GM19395 (cell line): ENCODE measurements around the gene KRT9.
"Not testable (repeated sequence)": the region's sequence is repeated elsewhere in the genome, so short reads cannot be mapped to it uniquely, and the experiment has no call there.

Experiments
- ATAC-seq: cut with Tn5 transposase; IDR thresholded peaks from one replicate; pipeline ENCODE4 v1.9.1; 2021; ENCODE audit warnings: mild to moderate bottlenecking, moderate library complexity; ENCODE audit not compliant: unreplicated experiment

The KRT9 gene

DNA sequence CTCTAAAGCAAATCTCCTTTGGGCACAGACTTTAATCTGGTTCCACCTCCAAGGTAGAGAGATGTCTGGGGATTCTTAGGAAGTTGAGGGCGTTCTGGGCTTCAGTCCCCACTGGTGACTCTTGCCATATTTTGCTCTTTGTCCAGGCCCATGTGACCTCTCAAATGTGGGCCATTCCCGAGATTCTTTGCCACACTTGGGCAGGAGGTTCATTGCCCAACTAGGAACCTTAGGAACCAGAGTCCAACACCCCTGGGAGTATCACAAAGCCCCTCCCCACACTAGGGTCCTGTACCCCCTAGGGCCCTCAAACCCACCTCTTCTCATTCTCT lies 8.4 kb upstream of the KRT9 start:
- no peak for ATAC-seq

DNA sequence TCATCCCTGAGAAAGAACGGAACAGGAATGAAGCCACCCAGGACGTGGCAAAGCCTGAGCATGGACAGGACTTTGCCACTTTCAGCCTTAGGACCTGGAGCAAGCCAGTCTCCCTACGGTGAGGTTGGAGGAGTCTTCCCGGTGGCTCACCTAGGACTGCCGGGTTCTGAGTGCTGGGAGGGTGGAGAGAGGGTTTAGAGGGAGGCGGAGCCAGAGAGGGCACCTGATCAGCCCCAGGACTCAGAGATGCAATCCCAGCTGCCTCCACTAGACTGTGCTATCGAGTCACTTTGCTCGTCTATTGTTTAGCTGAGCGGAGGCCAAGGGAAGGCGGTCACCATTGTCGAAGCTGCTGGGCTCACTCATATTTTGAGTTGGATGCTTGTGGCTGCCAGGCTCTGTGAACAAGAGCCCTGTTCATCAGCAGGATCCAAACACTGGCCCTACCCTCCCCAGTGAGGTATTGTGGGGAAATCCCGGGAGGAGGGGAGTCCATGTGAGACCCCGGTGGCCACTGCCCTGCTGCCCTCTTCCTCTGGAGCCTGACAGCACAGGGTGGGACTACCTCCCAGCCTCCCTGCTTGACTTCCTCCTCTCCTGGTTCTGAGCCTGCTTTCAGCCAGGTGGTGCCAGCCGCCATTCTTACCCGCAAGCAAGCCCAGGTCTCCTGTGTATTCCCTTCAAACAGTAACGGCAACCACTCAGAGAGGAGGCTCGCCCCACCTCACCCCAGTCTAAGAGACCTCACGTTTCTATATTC lies 7.8 kb upstream of the KRT9 start:
- ATAC-seq: peak; percentile 54

DNA sequence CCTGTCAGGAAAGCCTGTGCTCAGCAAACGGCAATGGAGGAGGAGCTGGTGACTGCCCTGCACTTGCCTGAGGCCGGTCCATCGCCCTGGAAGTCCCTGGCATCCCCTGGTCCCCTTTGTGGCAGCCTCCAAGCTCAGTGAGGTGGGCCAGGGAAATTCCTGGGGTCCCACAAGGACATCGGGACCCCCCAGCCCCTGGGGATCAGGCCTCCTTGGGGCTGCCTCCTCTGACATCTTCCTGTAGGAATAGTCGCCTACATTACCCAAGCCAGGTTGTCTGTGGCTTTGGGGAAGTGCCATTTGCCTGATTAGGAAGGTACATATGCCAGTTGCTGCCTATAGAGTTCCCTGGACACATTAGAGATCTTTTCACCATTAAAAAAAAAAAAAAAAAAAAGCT lies 7.1 kb upstream of the KRT9 start:
- no peak for ATAC-seq

DNA sequence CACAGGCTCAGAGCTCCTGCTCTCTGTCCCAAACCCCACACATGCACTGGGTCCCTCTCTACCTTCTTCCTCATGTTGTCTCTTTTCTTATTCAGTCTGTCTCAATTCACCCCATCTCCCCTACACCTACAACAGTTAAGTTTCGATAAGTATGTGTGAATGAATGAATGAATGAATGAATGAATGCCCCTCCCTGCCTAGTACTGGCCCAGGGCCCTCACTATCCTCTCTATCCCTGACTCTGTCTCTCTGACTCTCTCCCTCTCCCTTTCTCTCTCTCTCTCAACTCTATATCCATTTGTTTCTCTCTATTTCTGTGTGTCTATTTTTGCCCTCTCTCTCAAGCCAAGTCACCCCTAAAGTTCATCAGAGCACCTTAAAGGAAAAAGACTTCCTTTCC lies 6.7 kb upstream of the KRT9 start:
- no peak for ATAC-seq

DNA sequence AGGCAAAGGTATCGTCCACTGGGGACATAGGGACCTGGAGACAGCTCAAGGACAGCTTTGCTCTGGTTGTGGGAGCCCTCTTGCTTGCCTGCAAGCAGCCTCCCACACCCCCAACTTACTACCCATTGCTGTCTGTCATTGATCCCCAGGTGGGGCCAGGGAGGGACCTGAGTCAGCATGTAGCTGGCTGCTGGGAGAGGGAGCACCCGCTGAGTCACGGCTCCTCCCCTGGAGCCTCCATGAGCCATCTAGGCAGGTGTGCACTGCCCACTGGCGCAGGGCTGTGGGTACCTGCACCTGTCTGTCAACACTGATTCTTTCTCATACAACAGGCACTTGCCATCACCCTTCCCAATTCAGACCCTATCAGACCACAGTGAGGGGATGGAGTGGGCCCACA lies 4.9 kb upstream of the KRT9 start:
- not testable (repeated sequence) for ATAC-seq

DNA sequence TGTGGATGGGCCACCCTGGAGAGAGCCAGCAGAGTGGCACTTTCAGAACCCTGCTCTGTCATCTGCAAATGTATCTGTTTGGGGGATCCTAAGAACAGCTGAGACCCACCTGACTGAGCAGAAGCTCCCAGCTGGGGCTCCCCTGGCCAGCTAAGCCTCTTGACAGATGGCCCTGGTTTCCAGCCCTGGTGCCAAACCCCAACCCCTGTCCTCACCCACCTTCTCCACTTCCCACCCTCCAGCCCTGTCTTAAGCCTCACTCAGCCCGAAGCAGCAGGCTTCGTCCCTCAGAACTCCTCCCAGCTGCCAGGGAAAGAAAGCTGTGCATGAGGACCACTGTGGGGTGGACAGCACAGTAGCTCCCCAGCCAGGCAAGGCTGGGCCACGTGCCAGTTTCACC lies 3.5 kb upstream of the KRT9 start:
- ATAC-seq: no peak

DNA sequence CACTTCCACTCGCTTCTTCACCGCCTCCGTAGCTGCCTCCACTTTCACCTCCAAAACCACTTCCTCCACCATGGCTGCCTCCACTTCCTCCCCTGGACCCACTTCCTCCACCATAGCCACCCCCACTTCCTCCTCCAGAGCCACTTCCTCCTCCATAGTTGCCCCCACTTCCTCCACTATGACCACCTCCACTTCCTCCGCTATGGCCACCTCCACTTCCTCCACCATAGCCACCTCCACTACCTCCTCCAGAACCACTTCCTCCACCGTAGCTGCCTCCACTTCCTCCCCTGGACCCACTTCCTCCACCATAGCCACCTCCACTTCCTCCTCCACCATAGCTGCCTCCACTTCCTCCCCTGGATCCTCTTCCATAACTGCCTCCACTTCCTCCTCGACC lies 4.5 kb downstream of the KRT9 start:
- no peak for ATAC-seq

DNA sequence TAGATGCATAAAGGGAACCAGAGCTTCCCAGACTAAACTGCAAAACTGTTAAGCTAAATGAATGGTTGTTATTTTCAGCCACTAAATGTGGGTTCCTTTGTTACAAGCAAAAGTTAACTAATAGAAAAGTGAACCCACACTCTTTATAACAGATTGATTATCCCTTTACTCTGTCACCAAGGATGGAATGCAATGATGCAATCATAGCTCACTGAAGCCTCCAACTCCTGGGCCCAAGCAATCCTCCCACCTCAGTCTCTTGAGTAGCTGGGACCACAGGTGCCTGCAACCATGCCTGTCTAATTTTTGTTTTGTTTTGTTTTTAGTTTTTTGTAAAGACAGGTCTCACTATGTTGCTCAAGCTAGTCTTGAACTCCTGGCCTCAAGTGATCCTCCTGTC lies 6.5 kb downstream of the KRT9 start:
- ATAC-seq: no peak

DNA sequence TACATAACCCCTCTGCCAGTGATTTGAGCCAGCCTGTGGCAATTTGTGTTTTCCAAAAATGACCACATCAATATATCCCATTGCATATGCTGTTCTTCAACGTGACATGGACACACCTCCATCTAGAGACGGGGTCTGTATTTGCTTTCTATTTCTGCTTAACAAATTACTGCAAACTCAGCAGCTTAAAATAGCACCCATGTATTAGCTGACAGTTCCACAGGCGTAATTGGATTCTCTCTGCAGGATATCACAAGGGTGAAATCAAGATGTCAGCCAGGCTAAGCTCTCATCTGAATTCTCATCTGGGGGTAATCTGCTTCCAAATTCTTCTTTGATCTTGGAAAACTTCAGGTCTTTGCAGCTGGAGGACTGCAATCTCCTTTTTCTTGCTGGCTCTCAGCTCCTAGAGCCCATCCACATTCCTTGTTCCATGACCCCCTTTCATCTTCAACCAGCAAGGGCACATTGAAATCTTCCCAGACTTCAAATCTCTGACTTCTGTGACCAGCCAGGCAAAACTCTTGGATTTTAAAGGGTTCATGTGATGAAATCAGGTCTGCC lies 8.2 kb downstream of the KRT9 start:
- no peak for ATAC-seq

DNA sequence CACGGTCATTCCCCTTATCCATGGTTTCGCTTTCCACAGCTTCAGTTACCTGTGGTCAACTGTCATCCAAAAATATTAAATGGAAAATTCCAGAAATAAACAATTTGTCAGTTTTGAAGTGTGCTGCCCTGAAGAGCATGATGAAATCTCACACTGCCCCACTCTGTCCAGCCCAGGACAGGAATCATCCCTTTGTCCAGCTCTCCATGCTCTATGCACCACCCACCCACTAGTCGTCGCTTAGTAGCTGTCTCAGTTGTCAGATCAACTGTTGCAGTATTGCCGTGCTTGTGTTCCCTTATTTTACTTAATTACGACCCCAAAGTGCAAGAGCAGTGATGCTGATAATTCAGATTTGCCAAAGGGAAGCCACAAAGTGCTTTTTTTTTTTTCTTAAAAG lies 10.3 kb downstream of the KRT9 start:
- ATAC-seq: no peak

DNA sequence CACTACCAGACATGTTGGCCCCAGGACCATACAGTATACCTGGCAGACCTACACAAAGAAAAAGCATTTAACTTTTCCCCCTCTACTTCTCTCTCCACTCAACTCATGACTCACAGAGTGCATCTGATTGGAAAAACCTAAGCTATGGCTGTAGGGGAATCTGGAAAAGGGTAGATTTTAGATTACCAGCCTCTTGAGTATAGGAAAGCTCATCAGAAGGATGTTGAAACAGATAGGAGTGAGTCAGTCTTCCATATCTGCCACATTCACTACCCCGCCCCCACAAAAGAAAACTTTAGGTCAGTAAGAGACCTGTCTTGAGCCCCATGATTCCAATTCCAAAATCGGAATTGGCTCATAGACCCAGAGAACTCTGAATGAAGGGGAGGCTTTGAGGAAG lies 12.3 kb downstream of the KRT9 start:
- ATAC-seq: no peak

DNA sequence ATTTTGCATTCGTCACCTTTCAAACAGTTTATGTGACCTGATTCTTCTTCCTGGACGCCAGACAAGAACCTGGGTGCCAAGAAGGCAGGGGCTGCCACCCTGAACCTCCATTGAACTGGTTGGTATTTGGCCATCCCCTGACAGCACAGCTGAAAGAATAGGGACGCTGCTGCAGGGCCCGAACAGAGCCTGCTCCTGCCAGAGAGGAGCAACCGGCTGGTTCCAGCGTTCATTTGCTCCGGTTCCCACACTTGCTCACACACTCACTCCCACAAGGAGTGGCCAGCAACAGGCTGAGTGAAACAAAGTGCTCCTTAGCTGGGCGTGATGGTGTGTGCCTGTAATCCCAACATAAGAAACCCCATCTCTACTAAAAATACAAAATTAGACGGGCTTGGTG lies 14.9 kb downstream of the KRT9 start:
- no peak for ATAC-seq

DNA sequence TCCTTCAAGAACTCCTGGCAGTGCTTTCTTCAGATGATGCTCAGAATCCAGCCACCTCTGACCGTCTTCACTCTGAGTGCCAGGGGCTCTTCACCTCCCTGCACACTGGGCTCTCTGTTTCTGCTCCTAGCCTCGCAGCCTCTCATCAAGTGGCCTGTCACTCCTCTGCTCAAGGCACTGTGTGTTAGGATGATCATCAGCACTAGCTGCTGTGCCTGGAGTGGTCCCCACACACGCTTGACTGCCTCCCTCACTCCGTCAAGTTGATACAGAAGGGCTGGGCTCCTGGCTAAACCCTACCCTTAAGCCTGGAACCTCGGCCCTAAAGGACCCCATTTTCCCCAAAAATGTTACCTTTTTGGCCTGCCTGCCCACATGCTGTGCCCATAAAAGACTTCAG lies 15.6 kb downstream of the KRT9 start:
- ATAC-seq: no peak

DNA sequence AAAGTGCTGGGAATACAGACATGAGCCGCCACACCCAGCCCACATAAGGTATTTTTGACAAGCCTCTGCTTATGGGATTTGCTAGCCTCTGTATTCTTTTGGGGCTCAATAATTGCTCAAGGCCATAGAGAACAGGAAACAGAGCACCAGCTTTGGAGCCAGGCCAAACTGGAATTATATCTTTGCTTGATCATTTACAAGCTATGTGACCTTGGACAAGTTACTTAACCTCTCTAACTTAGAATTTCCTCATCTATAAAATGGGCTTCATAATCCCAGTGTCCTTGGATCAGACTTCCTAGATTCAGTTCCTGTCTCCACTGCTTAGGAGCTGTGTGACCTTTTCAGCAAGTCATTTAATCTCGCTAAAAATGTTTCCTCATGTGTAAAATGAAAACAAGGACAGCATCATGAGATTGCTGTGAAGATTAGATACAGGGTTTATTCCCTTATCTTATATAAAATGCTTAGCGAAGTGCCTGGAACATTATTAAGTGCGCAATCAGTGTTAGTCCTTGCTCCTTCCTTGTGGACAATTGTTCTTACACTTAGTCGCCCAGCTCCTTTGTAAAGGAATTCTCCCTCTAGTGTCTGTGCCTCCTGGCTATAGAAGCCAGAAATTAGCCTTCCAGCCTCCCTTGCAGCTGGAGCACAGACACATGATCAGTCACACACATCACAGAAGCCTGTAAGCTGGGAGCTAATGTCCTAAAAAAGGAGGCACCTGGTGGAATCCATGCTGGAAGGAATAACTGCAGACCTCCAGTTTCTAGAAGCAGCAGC lies 16.6 kb downstream of the KRT9 start:
- ATAC-seq: no peak

DNA sequence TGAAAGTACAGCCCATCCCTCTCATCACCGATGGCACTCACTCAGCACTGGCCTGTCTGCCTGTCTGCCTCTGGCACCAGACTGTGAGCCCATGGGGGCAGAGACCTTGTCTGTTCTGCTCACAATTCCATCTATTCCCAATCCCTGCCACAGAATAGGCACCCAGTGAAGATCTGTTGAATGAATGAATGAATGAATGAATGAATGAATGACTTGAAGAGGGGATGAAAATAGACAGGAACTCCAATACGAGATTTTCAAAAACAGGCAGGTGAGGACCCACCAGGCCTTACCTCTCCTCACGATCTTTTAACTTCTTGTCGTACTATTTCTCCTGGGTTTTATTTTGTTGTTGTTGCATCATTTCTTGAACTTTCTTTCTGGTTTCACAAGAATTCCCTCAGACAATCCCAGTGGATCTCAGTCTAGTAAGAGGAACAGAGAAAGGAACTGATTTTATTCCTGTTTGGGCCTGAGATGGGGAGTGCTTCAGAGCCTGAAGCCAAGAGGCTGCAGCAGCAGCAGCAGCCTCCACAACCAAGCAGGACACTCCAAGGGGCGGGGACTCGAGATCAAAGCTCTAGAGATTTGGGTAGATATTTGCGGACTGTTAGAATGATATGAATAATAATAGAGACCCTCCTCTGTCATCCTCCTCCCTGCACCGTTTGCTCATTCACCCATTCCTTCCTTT lies 17.7 kb downstream of the KRT9 start:
- ATAC-seq: no peak

DNA sequence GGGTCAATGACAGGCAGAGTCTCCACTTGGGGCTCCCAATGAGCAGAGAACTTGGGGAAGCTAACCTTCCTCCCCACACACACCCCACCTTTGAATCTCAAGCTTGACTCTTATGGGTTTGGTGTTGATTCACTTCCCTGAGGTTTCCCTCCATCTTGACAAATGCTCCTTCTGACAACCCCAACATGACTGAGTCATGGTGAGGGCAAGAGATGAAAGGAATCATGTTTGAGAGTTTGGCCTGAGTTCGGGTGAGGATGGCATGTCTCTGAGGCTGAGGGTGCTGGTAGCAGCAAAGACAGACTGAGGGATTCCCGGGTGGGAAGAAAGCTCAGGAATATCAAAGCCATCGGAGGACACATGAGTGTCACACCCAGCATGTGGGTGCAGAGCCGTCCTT lies 18.7 kb downstream of the KRT9 start:
- no peak for ATAC-seq

DNA sequence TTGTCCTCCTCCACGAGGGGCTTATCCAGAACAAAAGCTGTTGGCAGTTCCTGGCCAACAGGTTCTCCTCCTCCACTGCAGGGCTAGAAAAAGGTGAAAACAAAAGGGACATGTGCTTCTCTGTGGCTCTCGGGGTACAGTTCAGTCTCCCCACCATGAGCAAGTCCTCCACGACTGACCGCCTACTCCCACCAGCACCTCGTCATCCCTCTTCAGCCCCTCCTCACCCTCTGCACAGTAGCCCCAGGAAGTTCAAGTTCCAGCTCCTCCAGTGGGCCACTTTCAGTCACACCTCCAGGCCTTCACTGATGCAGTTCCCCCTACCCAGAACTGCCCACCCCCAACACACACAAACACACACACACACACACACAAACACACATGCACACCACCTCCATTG lies 19.4 kb downstream of the KRT9 start:
- ATAC-seq: no peak

DNA sequence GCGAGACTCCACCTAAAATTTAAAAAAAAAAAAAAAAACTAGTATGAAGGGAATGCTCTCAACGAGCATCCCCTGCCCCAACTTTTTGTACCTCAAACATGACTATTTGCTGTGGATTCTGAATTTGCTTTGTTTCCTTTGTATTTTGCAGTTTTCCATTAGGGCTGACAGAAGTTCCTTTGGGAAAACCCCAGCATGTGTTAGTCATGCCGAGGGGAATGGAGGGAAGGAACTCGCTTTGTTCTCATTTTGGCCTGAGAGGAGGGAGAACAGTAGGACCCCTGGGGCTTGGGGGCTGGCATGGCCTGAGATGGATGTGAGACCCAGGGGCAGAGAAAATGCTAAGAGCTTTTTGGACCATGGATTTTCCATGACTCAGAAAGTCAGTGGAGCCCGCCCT lies 20.5 kb downstream of the KRT9 start:
- ATAC-seq: no peak

DNA sequence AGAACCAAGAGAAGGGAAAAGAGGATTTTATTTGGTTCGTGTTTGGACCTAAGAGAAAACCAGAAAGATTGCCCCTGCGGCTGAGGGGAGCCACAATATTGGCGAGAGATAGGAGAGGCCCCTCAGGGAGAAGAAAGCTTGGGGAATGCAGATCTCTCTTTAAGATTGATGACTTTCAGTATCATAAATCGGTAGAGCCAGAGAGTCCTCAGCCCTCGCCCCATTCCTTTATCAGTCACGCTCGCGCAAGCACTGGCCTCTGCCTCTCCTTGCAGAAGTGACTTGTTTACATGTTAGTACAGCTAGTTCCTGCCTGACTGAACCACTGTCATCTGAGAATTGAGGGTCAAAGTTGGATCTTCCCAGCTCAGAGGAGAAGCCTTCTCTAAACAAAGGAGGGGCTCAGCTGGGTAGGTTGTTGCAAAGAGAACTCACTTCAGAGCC lies 22.2 kb downstream of the KRT9 start:
- ATAC-seq: no peak

DNA sequence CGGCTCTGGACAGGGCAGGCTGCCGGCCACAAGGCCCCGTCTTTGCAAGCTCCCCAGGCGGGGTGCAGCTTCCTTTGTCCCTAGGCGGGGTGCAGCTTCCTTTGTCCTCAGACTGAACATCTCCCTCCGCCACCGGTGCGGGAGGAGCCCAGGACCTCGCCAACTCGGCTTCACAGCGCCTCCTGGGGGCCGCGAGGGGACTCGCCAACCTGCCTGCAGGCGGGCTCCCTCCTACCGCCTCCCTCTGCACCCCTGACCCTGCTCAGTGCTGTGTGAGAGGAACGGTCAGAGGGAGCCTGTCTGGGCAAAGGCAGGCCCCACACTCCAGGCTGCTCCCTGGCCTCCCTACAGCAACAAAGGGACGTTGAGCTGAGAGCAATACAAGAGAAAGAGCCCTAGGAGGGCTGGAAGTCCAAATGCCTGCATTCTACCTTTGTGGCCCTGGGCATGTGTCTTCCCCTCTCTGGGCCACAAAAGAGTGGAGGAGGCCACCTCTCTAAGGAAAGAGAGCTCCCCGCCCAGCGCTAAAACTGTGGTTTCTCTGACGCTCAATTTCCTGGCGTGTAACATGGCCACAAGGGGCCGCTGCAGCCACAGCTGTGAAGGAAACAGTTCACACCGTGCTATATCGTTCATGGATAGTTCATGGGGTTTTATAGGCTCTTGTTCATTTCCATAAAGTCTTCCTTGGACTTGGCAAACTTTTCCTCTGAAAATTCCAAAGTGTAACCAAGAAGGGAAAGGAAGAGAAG lies 22.8 kb downstream of the KRT9 start:
- no peak for ATAC-seq
